ENCODE data around the gene PRM3. TPM values are rescaled to one million over a fixed set of nuclear protein-coding genes. Genes with fewer than 3 reads are reported as not detected.

PRM3 gene
- total RNA-seq, 2 experiments from 2014 or later = not detected

DNA sequence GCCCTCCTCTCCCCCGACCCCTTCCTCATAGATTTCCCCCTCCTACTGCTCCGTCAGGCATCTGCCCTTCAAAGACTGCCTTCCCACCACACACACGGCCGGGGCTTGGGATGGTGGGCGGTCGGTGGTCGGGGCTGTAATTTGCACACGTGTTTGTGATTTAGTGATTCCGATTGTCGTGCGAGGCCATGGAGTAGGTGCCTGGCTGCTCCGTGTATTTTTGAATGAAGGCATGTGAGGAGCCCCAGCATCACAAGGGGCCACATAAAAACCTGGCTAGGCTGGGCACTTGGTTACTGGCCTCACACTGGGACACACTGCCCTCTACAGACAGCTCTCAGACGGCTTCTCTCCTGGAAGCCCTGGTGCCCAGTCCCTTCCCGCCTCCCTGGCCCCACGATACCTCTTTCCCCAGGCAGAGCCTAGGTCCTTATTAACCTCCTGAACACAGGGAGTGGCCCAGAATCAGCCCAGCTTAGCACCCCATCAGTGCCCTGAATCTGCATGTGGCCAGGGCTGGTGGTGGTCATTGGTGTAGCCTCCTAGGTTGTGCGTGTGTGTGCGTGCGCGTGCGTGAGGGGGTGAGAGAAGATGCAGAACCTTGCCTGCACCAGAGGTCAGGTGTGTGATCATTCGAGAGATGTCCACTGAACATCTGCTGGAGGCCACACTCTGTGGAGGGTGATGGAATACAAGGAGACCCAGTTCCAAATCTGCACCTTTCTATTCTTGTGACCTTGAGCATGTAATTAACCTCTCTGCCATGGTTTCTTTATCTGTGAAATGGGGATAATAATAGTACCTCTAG is 16.1 kb downstream of the PRM3 start:
- BruUV-seq (replicated peaks) = no TSS peak
- peak overlapping the region; percentile 95 for H3K4me3 ChIP-seq (ENCODE audit: low read depth, low read length, poor library complexity, severe bottlenecking)
- peak overlapping the region; percentile 56 for H3K27ac ChIP-seq (ENCODE audit: low read depth, low read length, poor library complexity, severe bottlenecking)
- peaks cover 46% of the 10 kb centered on the region for H3K4me1 ChIP-seq (ENCODE audit: insufficient read depth, low read length, poor library complexity, severe bottlenecking)
- H3K4me2 ChIP-seq (ENCODE audit: low read length) = peak overlapping the region; percentile 79
- POLR2A ChIA-PET = interaction anchor here (0.6 to 2.7 kb wide), 6 partner anchors 20 to 139 kb away, joined by 3 to 20 read pairs (median 6); no protein-coding TSS in a partner anchor
- DNase-seq (ENCODE audit: low spot score) = peak; percentile 74
- intact Hi-C loops (cut with micrococcal nuclease; ENCODE audit: unreplicated experiment) = loop anchor here (1.0 to 2.0 kb wide), 2 partner anchors 40 to 285 kb away; no protein-coding TSS in a partner anchor
- CTCF ChIA-PET (ENCODE audit: unreplicated experiment) = no interaction called here
- no peak overlapping the region for H2AFZ ChIP-seq (ENCODE audit: low read length)
- H3K79me2 ChIP-seq (ENCODE audit: insufficient read depth, low read depth, low read length) = peaks cover 34% of the 10 kb centered on the region
- no peaks in the 10 kb centered on the region for H3K9me3 ChIP-seq (ENCODE audit: low read length)
- peak; percentile 79 for TF ChIP-seq CTCF (conservative IDR thresholded peaks at IDR 0.05; ENCODE audit: low read length)
- no peak for TF ChIP-seq EZH2phosphoT487 (IDR thresholded peaks at IDR 0.05; ENCODE audit: borderline replicate concordance, low read depth, low read length)
- peaks cover 34% of the 10 kb centered on the region for H3K36me3 ChIP-seq (ENCODE audit: insufficient read depth, low read length)
- H3K9me2 ChIP-seq (ENCODE audit: insufficient read depth, low read length) = no peaks in the 10 kb centered on the region
- peaks cover 25% of the 10 kb centered on the region for H4K20me1 ChIP-seq (ENCODE audit: insufficient read depth, low read length)

DNA sequence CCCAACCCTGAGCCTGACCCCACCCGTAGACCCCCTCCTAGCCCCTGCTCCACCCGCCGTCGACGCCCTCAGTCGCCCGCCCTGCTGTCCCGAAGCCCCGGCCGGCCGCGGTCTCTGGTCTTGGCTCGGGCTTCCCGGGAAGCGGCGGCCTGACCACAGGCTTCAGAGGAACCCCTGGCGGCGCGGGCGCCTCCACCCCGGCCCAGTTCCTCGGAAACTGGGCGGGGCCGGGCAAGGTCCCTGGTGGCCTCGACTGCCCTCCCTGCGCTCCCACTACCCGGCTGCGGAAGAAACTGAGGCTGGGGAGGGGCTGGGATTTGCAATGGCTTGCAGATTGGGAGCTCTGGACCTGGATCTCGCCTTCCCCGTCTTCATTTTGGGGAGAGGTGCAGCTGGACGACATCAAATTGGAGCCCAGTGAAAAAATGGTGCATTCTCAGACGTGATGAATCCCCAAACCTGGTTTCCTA is 16.7 kb downstream of the PRM3 start:
- Histone ChIP-seq H3K36me3 (ENCODE audit: insufficient read depth, low read length) (peaks cover 40% of the 10 kb centered on the region), H3K27ac (ENCODE audit: low read depth, low read length, poor library complexity, severe bottlenecking) (peak overlapping the region; percentile 56), H3K9me2 (ENCODE audit: insufficient read depth, low read length) (no peaks in the 10 kb centered on the region), H3K79me2 (ENCODE audit: insufficient read depth, low read depth, low read length) (peaks cover 34% of the 10 kb centered on the region), H3K4me3 (ENCODE audit: low read depth, low read length, poor library complexity, severe bottlenecking) (peak overlapping the region; percentile 95), H3K9me3 (ENCODE audit: low read length) (no peaks in the 10 kb centered on the region), H3K4me2 (ENCODE audit: low read length) (peak overlapping the region; percentile 79), H4K20me1 (ENCODE audit: insufficient read depth, low read length) (peaks cover 25% of the 10 kb centered on the region), H3K4me1 (ENCODE audit: insufficient read depth, low read length, poor library complexity, severe bottlenecking) (peaks cover 52% of the 10 kb centered on the region), H2AFZ (ENCODE audit: low read length) (no peak overlapping the region)
- intact Hi-C loops (cut with micrococcal nuclease; ENCODE audit: unreplicated experiment) = loop anchor here (1.0 to 2.0 kb wide), 5 partner anchors 38 to 284 kb away; partner anchors contain the start of gene RMI2
- POLR2A ChIA-PET = interaction anchor here (0.6 to 3.2 kb wide), 11 partner anchors 14 to 307 kb away, joined by 3 to 20 read pairs (median 6); no protein-coding TSS in a partner anchor
- TSS peak; percentile 67 for BruUV-seq (replicated peaks)
- CTCF ChIA-PET (ENCODE audit: unreplicated experiment) = interaction anchor here (0.5 kb wide), 1 partner anchor 76 kb away, joined by 8 read pairs; no protein-coding TSS in a partner anchor
- TF ChIP-seq EZH2phosphoT487 (IDR thresholded peaks at IDR 0.05; ENCODE audit: borderline replicate concordance, low read depth, low read length) = no peak
- DNase-seq (ENCODE audit: low spot score) = no peak
